ENCODE results near the gene EGFL8. TPM values are rescaled to one million over a fixed set of nuclear protein-coding genes. Genes with fewer than 3 reads are reported as not detected.
A peak's percentile ranks its signal among the peaks of the same experiment; 100 is the strongest.

The EGFL8 gene
- total and polyA plus RNA-seq, 2 of the 8 experiments (the other 6 are each of a cell fraction or from before 2014, with no cell fraction given) = 5.0 to 9.2 TPM

GRCh38 chr6:32175711-32176475 is 11.5 kb downstream of the EGFL8 start, which contains the start of gene AGPAT1 (continued):
- no peak for TF ChIP-seq JUN (IDR thresholded peaks at IDR 0.05; ENCODE audit: low read depth, low read length)
- TF ChIP-seq CBX8 (IDR thresholded peaks at IDR 0.05; ENCODE audit: borderline replicate concordance, low read depth, low read length) = no peak
- no peak for TF ChIP-seq SAP30 (IDR thresholded peaks at IDR 0.05; ENCODE audit: insufficient read depth, insufficient replicate concordance, low read length)
- 0 out of 4 replicates have a peak, but pooled peaks of 1 of the 2 experiments have one; percentile 27 for TF ChIP-seq HDAC2 (IDR thresholded peaks at IDR 0.05; ENCODE audit: borderline replicate concordance in 1 of 2, low read depth in 2 of 2, low read length in 2 of 2)
- TF ChIP-seq POLR2AphosphoS5 (IDR thresholded peaks at IDR 0.05; ENCODE audit: low read depth, low read length) = 0 out of 2 replicates have a peak, but pooled peaks have one; percentile 31
- peak; percentile 66 for TF ChIP-seq TAF1 (IDR thresholded peaks at IDR 0.05; ENCODE audit: low read depth, low read length)
- TF ChIP-seq PHF8 (conservative IDR thresholded peaks at IDR 0.05; ENCODE audit: low read depth, low read length) = peak; percentile 42; the same call in 1 of the 2 replicates
- peak; percentile 91 for TF ChIP-seq SP1 (IDR thresholded peaks at IDR 0.05; ENCODE audit: low read depth, low read length)
- no peak for TF ChIP-seq ATF3 (IDR thresholded peaks at IDR 0.05; ENCODE audit: insufficient read depth, low read depth, low read length)
- no peak for TF ChIP-seq CHD1 (IDR thresholded peaks at IDR 0.05; ENCODE audit: low read depth, low read length)
- no peak for TF ChIP-seq YY1 (IDR thresholded peaks at IDR 0.05; ENCODE audit: low read depth, low read length)
- no peak for TF ChIP-seq EZH2 (IDR thresholded peaks at IDR 0.05; ENCODE audit: low read depth, low read length, severe bottlenecking)
- TF ChIP-seq FOSL1 (IDR thresholded peaks at IDR 0.05; ENCODE audit: insufficient read depth, low read depth, low read length) = no peak
- TF ChIP-seq SUZ12 (IDR thresholded peaks at IDR 0.05; ENCODE audit: low read length) = no peak
- no peak for TF ChIP-seq TAF7 (optimal IDR thresholded peaks at IDR 0.05; ENCODE audit: borderline replicate concordance, low read depth, low read length)
- no peak for TF ChIP-seq USF2 (IDR thresholded peaks at IDR 0.05; ENCODE audit: low read length)
- TF ChIP-seq CREB1 (IDR thresholded peaks at IDR 0.05) = peak; percentile 24; the same call in 1 of the 2 replicates
- peak; percentile 91 for TF ChIP-seq GABPA (IDR thresholded peaks at IDR 0.05; ENCODE audit: borderline replicate concordance, insufficient read depth, low read length)
- peak; percentile 18; the same call in 1 of the 2 replicates for TF ChIP-seq EGR1 (IDR thresholded peaks at IDR 0.05; ENCODE audit: borderline replicate concordance, low read depth, low read length)

Measured in H1 (cell line).